Activated CD4-positive, alpha-beta T cell treated with anti-CD3 and anti-CD28 coated beads, Interleukin-2, Interleukin-6, amounts not matched to agents 100 ng/mL and 50 ng/mL, durations not matched to agents 16 hours and 8 hours (primary cell): ENCODE results near the gene ADAMTS8.
A peak's percentile ranks its signal among the peaks of the same experiment; 100 is the strongest.

ENCODE experiments used
- DNase-seq: peaks from one replicate; pipeline ENCODE4 v3.0.0-alpha.2; 2020

ADAMTS8 gene

DNA sequence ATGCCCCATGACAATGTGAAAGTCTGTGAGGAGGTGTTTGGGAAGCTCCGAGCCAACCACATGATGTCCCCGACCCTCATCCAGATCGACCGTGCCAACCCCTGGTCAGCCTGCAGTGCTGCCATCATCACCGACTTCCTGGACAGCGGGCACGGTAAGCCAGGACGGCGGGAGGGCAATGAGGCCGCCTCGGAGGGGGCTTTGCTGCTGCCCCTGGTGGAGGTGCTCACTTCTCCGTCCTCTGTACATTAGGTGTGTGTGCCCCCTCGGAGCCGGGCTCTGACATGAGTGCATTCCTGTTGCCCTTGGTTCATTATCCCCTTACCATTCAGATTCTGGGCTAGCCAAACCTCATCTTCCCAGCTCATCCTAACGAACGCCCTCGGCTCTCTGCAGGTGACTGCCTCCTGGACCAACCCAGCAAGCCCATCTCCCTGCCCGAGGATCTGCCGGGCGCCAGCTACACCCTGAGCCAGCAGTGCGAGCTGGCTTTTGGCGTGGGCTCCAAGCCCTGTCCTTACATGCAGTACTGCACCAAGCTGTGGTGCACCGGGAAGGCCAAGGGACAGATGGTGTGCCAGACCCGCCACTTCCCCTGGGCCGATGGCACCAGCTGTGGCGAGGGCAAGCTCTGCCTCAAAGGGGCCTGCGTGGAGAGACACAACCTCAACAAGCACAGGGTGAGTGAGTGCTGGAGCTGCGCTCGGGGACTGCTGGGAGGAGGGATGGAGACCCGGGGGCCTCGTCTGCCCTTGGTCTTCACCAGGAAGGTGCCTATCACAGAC, 33.9 kb upstream of the ADAMTS8 start:
- DNase-seq = no peak

DNA sequence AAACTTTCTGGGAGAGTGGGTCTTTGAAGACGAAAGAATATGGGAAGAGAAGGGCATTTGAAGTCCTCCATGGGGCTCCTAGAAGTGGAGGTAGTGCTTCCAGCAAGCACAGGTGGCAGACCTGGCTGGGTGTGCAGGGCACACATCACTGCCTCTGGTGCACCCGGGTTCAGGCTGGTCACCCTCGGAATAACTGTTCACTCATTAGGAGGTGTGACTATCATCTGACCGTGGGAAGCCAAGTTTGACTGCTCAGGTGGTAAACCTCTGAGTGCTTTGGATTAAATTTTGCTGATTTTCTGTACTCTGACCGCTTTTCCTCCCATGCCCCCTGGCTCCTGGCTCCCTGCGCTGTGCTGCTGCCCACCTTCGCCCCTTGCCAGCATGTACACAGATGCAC, 31.1 kb upstream of the ADAMTS8 start:
- DNase-seq = no peak

DNA sequence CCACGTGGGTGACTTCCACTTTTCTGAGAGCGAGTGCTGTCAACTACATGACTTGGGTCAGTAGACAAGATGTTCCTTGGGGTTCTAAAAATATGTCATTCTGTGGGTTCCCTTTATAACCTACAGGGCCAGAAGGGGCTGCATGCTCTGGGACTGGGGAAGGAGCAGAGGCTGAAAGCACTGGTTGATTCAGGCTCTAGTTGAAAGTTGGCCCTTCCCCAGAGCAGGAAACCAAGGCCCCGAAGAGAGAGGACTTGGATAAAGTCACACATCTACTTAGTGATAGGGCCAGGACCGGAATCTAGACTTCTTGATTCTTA, 30.0 kb upstream of the ADAMTS8 start:
- DNase-seq = no peak

DNA sequence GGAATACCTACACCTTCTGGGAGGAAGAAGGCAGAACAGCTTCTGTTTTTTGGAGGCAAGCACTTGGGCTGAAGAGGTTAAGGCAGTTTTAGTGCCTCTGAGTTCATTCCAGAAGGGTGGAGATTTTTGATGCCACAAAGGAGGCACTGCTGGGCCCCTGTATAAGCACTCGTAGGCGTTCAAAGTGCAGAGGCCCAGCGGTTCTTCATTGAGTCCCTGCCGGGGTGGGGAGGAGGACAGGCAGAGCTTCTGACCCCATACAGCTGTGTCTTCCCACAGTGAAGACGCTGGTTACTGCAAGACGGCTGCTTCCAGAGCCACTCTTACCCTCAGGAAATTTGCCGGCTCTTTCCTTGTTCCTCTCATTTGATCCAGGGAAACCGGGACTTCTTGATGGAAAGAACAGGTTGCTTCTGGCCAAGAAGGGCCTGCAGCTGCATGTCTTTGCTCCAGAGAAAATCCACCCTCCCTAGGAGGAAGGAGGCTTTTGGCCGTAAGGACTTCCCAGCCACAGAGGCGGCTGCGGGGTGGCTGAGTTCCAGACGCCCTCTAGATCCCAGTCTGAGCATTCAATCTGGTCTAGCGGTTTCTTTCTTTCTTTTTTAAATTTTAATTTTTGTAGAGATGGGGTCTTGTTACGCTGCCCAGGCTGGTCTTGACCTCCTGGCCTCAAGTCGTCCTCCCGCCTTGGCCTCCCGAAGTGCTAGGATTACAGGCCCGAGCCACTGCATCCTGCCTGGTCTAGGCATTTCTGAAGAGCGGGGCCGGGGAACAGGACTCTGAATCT, 29.4 kb upstream of the ADAMTS8 start:
- no peak for DNase-seq

DNA sequence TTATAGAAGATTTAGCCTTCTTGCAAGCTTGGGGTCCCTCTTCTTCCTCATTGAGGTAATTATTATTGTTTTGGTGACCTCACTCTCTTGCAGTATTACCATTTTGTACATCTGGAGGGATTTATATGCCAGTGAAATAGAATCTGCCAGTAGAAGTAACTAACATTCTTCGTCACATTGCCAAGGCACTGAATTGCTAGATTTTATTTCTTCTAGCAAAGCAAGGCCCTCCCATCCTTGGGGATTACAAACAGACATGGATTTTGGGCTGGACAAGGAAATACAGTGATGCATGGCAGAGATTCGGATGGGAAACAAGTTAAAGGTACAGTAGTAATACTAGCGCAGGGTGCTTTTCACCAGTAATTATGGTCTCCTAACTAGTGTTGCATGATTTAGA, 27.9 kb upstream of the ADAMTS8 start:
- DNase-seq = no peak

DNA sequence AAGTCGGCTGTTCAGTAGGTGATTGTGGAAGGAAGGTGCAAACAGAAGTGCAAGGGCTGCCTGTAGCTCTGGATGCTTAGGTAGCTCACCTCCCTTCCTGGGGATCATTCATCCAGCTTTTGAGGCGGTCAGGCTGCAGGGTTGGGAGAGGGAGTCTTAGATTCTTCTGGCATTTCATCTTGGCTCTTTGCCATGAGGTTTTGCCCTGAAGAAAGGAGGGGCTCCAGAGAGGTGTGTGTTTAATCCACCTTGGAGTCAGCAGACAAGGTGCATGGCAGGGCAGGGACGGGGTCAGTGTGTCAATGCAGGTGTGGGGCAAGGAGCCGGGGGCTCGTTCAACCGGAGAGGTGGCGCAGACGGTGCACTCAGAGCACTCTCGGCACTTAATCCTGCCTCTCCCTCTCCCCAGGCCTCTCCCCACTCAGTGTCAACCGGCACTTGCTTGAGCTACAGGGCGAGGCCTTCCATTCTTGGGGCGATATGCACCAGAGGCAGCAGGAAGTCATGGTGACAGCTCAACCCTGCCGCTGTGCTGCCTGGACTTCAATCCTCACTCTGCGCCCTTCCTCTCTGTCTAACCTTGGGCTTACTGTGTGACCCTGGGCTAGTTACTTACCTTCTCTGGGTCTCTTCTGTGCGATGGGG, 27.2 kb upstream of the ADAMTS8 start:
- no peak for DNase-seq

DNA sequence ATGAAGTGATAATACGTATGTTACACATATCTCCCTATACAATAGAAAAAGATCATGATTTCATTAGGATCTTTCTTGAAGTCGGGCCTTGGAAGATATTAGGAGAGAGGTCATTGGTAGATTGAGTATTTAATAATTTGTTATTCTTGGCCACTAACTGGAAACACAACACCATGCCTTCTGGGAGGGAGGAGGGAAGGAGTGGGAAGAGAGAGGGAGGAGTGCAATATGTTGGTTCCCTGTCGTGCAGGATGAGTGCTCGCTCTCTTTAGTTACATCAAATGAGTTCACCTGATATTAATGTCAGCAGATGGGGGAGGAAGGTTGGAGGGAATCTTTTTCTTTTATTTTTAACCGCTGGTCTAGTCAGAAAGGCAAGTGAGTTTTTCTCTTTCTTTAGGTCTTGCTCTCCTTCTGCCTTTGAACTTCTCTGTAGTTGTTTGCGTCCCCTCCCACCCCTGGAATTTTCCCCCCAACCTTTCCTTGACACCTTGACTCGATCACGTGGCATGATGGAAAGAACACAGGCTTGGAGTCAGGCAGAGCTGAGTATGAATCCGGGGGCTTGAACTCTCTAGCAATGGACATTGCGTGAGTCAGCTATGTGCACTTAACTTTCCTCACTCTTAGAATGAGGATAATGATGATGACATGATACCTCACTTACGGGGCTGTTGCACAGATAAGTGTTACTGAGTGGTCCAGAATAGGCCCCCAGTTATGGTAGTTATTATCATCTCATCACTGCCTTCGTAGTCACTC, 26.3 kb upstream of the ADAMTS8 start:
- DNase-seq = no peak

DNA sequence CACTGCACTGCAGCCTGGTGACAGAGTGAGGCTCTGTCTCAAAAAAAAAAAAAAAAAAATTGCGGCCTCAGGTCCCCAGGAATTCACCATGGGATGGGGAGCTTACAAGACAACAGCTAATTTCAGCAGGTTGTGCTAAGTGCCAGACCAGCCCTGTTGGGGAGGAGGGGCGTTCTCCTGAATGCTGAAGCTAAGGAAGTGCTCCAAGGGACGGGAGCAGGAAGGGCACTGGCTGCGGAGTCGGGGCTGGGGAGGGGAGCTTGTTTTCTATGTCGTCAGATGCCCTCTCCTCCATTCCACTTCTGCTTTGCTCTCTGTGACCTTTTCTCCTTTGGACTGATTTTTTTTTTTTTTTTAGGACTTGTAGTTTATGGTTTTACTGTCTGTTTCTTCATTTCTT, 24.5 kb upstream of the ADAMTS8 start:
- DNase-seq = no peak

DNA sequence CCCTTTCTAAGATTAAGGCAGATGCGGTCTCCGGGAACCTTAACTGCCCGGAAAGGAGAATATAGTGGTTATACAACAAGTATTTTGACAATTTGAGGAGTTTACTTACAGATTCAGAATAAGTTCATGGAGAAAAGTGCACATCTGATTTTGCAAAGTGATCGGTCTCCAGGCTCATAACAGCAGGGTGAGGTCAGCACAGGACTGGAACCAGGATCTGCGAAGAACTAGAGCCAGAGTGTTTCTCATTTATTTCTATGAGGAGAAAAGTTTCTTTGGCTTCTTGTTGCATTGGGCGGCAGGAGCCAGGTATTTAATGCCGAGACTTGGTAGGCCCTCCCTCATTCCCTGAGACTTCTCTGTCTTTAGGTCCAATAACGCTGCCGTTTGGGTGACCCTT, 23.8 kb upstream of the ADAMTS8 start:
- no peak for DNase-seq

DNA sequence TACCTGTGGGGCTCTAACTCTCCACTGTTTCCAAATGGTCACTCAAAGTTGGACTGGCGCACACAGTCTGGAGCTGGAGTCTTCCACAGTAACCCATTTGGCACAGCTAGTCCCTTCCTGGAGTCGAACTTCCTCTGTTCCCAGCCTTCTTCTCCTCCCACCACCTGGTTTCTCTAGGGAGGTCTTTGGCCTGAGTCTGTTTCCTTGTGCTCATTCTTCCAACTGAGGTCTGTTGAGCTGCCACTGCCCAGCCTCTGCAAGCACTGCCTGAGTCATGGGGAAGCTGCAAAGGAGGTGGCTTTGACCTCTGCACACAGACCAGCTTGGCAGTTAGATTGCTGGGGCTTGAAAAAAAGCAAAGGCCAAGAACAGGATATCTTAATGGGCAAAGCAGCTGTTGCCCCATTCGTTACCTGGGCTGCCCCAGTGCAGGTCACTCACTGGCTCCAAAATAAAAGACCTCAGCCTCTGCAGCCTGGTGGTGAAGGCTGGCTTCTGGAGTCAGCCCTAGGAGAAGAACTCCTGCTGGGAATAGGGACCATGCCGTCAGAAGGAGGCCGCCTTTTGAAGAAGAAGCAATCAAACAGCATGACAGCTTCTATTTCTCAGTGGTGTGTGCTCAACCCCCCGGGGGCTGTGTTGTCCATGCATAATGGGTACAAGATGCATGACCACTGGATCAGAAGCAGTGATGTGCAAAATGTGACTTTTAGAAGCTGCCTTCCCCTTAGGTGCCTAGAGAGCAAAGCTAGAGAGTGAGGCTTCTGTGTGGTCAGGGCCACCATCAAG, 23.0 kb upstream of the ADAMTS8 start:
- DNase-seq = no peak

DNA sequence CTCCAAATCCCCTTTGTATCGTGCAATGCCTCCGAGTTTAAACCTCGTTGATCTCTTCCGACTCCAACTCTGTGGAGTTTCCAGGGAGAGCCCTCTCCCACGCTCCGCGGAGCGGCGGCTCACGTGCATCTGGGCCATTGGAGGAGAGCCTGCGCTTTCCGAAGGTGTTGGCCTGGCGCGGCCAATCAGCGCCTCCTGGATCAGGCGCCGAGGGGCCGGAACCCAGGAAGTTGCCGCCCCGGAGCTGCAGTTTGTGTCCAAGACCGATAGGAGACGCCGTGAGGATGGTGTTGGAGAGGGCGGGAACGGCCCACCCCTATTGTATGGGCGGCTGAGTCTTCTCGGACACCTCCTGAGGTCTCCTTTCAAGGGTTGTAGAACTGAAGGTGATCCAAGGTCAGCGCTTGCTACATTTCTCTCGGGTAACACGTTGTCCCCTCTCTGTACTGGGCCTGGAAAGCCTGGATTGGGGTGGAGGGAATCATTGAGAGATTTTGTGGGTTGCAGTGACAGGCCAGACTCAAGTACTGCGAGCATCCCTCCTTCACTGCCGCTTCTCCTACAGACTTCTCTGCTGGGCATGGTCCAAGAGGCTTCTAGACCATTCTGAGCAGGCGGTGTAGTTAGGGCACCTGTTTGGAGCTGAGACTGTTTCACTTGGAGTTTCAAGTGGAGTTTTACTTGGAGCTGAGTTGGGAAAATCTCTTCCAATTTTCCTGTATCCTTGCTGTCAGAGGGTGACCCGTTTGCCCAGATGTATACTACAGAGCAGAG, 21.8 kb upstream of the ADAMTS8 start:
- DNase-seq = no peak

DNA sequence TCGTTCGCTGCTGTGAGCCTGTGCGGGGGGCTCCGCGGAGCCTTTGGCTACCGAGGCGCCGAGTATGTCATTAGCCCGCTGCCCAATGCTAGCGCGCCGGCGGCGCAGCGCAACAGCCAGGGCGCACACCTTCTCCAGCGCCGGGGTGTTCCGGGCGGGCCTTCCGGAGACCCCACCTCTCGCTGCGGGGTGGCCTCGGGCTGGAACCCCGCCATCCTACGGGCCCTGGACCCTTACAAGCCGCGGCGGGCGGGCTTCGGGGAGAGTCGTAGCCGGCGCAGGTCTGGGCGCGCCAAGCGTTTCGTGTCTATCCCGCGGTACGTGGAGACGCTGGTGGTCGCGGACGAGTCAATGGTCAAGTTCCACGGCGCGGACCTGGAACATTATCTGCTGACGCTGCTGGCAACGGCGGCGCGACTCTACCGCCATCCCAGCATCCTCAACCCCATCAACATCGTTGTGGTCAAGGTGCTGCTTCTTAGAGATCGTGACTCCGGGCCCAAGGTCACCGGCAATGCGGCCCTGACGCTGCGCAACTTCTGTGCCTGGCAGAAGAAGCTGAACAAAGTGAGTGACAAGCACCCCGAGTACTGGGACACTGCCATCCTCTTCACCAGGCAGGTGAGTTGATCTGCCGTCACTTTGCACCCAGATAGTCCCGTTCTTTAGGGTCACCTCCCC, 21.0 kb upstream of the ADAMTS8 start:
- DNase-seq = no peak

DNA sequence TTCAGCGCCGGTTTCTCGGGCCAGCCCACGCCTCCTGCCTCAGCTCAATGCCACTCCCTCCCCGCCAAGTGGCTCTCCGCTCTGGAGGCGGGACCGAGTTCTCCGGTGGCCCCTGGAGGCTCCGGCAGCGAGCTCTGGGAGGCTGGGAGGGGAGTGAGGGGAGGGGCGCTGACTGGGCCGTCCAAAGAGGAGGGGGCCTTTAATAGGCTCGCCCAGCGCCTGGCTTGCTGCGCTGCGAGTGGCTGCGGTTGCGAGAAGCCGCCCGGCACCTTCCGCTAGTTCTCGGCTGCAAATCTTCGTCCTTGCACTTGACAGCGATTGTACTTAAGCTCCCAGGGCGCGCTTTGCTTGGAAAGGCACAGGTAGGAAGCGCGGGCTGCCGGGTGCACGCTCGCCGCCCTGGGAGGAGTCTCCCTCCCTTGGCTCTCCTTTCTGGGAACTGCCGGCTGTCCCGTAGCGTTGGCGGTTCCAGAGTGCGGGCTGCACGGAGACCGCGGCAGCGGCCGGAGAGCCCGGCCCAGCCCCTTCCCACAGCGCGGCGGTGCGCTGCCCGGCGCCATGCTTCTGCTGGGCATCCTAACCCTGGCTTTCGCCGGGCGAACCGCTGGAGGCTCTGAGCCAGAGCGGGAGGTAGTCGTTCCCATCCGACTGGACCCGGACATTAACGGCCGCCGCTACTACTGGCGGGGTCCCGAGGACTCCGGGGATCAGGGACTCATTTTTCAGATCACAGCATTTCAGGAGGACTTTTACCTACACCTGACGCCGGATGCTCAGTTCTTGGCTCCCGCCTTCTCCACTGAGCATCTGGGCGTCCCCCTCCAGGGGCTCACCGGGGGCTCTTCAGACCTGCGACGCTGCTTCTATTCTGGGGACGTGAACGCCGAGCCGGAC, 20.3 kb upstream of the ADAMTS8 start, which contains the start of gene ADAMTS15:
Gene ADAMTS15 (plus strand): TSS at position 230 of the 894 bp plus-strand sequence. CDS start 329 bp downstream, at position 559.
- DNase-seq = peak; percentile 57

DNA sequence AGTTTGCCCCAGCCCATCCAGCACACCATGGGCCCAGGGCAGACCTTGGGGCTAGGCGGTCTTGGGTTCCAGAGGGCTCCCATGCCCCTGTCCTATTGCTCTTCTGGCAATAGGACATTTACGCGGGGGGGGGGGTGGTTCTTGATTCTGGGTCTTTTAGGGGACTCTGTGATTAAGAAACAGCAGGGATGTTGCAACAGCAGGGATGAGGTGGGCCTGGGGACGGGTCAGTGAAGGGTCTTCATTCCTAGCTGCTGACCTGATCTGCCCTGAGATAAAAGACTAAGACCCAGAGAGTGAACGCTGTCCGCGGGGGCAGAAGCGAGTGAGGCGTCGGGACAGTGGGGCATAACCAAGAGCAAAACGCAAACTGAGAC, 19.6 kb upstream of the ADAMTS8 start:
- no peak for DNase-seq

DNA sequence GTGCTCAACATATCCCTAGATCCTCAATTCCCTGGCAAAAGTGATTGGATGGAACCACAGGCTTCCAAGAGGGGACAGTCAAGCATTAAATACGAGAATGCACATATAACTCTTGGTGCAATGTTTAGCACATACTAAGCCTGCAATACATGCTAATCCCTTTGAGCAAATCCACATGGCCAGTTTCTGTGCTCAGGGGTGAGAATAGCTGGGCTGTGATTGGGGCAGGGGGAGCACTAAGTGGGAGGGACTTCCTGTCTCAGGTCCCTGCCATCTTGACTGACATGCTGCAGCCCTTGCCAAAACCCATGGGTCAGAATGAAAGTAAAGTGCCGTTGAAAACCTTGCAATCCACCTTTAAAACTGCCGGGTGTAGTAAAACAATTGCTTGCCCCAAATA, 17.4 kb upstream of the ADAMTS8 start:
- no peak for DNase-seq

DNA sequence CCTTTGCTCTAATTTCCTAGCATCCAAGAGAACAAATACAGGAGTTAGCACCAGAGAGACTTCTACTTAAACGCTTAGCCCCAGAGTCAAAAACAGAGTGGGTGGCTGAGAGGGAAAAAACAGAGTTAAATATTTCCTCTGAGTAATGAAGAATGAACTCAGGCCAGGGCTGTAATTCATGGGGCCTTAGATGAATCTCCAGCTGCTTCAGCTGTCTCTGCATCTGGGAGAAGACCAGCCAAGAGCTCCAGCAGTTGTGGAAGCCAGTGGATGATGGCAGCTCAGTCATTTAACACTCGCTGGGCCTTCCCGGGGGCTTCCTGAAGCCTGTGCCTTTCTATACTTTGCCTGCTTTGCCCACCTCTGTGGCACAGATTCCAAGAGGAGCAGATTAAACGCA, 14.3 kb upstream of the ADAMTS8 start:
- DNase-seq = no peak

DNA sequence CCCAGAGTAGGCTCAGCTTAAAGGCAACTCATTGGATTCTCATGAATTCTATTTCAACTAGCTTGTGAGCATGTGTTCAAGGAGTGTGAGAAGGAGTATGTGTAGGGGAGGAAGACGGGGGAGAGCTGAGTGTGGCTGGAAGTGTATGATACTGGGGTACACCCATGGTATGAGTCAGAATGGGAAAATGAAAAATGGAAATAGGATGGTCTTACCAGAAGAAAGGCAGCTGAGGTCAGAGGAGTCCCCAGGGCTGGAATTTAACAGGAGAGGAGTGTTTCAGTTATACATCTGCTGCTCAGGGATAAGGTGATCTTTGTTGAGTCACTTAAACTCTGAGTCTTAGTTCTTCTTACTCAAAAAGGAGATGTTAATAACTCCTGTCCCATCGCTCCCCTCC, 13.3 kb upstream of the ADAMTS8 start:
- DNase-seq = no peak

DNA sequence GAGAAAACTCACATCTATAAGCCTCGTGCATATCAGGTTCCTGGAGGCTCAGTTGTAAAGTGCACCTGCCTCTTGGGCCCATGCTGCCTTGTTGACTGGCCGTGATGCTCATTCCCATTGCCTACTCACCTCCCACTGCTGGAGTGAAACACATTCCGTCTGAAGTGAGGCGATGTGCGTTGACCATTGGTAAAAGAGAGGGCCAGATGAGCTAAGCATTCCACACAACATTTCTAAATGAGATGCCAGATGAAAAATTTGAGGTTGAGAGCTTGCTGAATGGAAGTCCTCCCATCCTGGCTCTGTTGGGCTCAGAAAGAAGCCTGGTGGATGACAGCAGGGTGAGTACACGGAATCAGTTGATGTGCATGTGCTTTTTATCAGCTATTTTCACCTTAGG, 11.5 kb upstream of the ADAMTS8 start:
- no peak for DNase-seq

DNA sequence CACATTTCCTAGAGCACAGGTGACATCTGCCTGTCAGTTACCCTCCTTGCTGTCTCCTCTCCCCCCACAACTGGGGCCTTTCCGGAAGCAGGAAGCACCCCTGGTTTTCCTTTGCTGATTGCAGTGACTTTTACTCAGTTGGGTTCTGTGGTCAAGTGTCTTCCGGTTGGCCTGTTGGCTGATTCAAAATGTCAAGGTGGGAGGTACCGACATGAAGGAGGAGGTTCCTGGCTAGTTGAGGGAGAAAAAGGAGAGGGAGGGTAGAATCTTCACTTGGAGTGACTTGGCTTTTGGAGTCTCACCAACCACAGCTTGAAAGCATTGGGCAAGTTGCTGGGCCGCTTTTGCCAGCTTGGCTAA, 10.7 kb upstream of the ADAMTS8 start:
- peak; percentile 68 for DNase-seq
